Measurements from ENCODE around the gene ACTL8. TPM values are rescaled to one million over a fixed set of nuclear protein-coding genes. Genes with fewer than 3 reads are reported as not detected.
A peak's percentile ranks its signal among the peaks of the same experiment; 100 is the strongest.

The ACTL8 gene
- total RNA-seq, 3 donors from 2014 or later, result not detected

DNA sequence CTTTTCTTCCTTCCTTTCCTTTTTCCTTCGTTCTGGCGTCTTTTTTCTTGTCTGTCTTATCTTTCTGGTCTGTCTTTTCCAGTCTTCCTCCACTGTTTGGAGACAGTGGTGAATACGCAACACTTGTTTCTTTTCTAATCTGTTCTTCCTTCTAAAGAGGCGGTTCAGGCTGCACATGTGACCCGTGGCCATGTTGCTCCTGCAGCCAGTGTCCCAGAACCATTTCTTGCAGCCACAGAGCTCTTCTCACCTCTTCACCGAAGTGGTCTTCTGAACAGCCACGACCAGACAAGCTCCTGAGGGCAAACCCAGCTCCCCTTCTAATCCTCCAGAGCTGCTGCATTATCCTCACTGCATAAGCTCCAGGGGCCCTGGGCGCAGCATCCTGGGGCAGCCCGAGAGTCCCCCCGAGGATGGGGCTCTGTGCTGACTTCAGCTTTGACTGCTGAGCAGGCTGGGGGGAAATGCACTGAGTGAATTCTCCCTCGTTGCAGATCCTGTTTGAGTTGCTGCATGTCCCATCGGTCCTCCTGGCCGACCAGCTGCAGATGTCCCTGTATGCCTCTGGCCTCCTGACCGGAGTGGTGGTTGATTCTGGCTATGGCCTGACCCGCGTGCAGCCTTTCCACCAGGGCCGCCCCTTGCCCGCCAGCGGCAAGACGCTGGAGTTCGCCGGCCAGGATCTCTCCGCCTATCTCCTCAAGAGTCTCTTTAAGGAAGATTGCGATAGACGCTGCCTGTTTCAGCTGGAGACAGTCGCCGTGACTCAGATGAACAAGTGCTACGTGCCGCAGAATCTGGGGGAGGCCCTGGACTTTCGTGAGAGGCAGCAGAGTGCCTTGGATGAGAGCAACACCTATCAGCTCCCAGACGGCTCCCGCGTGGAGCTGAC, 70.4 kb downstream of the ACTL8 start:
- H3K27me3 ChIP-seq, result peaks cover 0 to 39% of the 10 kb centered on the region in 2 donors
- DNase-seq (ENCODE audit: low spot score in 2 of 2), result no peak
- intact Hi-C loops (cut with DNase I; ENCODE audit: low total_unique reads), result no loop called here

DNA sequence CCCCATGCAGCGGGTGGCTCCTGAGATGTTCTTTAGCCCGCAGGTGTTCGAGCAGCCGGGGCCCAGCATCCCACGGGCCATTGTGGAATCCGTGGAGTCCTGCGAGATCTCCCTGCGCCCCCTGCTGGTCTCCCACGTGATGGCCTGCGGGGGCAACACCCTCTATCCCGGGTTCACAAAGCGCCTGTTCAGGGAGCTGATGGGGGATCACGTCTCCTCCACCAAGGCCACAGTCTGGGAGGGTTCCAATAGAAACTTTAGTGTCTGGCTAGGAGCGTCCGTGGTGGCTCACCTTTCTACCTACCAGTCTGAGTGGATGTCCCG, 71.0 kb downstream of the ACTL8 start:
- no peak for DNase-seq (ENCODE audit: low spot score in 2 of 2)
- Histone ChIP-seq H3K36me3 (no peaks in the 10 kb centered on the region), H3K4me1 (no peaks in the 10 kb centered on the region), H3K27ac (no peak overlapping the region), H3K9me3 (no peaks in the 10 kb centered on the region), H3K4me3 (no peak overlapping the region), H3K27me3 (peaks cover 0 to 41% of the 10 kb centered on the region in 2 donors)
- intact Hi-C loops (cut with DNase I; ENCODE audit: low total_unique reads), result no loop called here
- TF ChIP-seq POLR2A (IDR thresholded peaks at IDR 0.05) (no peak), POLR2AphosphoS5 (IDR thresholded peaks at IDR 0.05) (no peak)
- TF ChIP-seq, protein P1, sequence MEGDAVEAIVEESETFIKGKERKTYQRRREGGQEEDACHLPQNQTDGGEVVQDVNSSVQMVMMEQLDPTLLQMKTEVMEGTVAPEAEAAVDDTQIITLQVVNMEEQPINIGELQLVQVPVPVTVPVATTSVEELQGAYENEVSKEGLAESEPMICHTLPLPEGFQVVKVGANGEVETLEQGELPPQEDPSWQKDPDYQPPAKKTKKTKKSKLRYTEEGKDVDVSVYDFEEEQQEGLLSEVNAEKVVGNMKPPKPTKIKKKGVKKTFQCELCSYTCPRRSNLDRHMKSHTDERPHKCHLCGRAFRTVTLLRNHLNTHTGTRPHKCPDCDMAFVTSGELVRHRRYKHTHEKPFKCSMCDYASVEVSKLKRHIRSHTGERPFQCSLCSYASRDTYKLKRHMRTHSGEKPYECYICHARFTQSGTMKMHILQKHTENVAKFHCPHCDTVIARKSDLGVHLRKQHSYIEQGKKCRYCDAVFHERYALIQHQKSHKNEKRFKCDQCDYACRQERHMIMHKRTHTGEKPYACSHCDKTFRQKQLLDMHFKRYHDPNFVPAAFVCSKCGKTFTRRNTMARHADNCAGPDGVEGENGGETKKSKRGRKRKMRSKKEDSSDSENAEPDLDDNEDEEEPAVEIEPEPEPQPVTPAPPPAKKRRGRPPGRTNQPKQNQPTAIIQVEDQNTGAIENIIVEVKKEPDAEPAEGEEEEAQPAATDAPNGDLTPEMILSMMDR (IDR thresholded peaks at IDR 0.05), result peak in 1 of 3 donors; percentile 14

More for the DNA sequence above, 70.4 kb downstream of the ACTL8 start:
- no peak for TF ChIP-seq POLR2A (IDR thresholded peaks at IDR 0.05)
- TF ChIP-seq, protein P1 (IDR thresholded peaks at IDR 0.05), result no peak
- no peak for TF ChIP-seq POLR2AphosphoS5 (IDR thresholded peaks at IDR 0.05)
- Histone ChIP-seq H3K4me1 (no peaks in the 10 kb centered on the region), H3K9me3 (no peaks in the 10 kb centered on the region), H3K27ac (no peak overlapping the region), H3K36me3 (no peaks in the 10 kb centered on the region), H3K4me3 (no peak overlapping the region)

DNA sequence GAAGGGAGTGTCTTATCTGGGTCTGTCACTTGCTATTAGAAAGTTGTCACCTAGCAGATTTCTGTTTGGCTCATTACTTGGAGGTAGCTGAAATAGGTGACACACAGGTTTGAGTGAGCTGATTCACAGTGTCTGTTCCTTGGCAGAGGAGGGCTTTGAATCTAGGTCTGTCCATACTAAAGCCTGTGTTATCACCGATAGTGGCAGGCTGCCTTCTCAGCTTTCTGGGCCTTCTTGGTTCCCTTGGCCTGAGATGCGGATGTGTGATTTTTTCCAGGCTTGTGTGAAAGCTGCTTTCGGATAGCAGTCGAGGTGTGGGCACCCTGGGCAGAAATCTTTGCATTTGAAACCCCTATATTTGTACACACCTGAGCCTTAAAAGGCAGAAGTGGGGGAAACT, 73.9 kb downstream of the ACTL8 start:
- Histone ChIP-seq H3K9me3 (no peaks in the 10 kb centered on the region), H3K36me3 (no peaks in the 10 kb centered on the region), H3K4me1 (no peaks in the 10 kb centered on the region), H3K27ac (no peak overlapping the region), H3K27me3 (peaks cover 0 to 43% of the 10 kb centered on the region in 2 donors), H3K4me3 (no peak overlapping the region)
- no peak for TF ChIP-seq POLR2A (IDR thresholded peaks at IDR 0.05)
- TF ChIP-seq, protein P1 (IDR thresholded peaks at IDR 0.05), result no peak
- no peak for TF ChIP-seq POLR2AphosphoS5 (IDR thresholded peaks at IDR 0.05)
- intact Hi-C loops (cut with DNase I; ENCODE audit: low total_unique reads), result no loop called here
- no peak for DNase-seq (ENCODE audit: low spot score in 2 of 2)

DNA sequence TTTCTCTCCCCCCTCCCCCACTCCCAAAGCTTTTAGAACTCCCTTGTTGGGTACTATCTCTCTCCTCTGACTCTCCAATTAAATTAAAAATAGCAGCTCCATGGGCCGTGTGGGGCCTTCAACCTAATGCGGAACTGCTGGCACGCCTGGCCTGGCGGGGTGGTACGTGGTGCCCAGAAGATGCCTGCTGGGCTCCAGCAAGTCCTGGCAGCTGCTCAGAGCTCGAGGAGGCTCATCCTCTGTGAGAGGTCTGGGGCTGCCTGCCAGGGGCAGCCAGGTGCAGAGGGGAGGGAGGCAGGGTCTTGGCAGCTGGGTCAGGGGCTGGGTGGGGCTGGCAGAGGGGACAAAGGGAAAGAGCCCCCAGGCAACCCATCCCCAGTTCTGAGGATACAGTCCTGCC, 74.4 kb downstream of the ACTL8 start:
- DNase-seq (ENCODE audit: low spot score in 2 of 2), result peak in 1 of 2 donors; percentile 19
- Histone ChIP-seq H3K4me3 (no peak overlapping the region), H3K27me3 (peaks cover 0 to 43% of the 10 kb centered on the region in 2 donors), H3K27ac (no peak overlapping the region), H3K36me3 (no peaks in the 10 kb centered on the region), H3K4me1 (no peaks in the 10 kb centered on the region), H3K9me3 (no peaks in the 10 kb centered on the region)
- intact Hi-C loops (cut with DNase I; ENCODE audit: low total_unique reads), result no loop called here
- TF ChIP-seq POLR2AphosphoS5 (IDR thresholded peaks at IDR 0.05), result no peak
- TF ChIP-seq, protein P1 (IDR thresholded peaks at IDR 0.05), result no peak
- no peak for TF ChIP-seq POLR2A (IDR thresholded peaks at IDR 0.05)

DNA sequence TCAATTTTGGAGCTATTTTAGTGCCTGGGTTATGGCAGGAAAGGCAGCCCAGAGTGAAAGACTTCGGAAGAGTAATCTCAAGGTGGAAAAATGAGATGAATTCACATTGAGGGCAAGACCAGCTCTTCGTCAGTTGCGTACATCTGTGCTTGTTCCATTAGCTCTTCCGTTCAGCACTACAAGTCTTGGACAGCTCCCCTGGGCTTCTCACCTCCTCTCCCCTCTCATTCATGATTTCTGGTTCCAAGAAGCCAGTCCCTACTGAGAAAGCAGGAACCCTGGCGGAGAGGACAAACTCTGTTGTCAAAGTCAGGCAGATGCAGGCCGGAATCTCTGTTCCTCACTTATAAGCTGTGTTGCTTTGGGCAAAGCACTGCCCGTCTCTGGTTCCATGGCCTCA, 76.5 kb downstream of the ACTL8 start:
- Histone ChIP-seq H3K36me3 (no peaks in the 10 kb centered on the region), H3K4me3 (no peak overlapping the region), H3K9me3 (no peaks in the 10 kb centered on the region), H3K27ac (no peak overlapping the region), H3K27me3 (peaks cover 0 to 34% of the 10 kb centered on the region in 2 donors), H3K4me1 (no peaks in the 10 kb centered on the region)
- no peak for TF ChIP-seq POLR2A (IDR thresholded peaks at IDR 0.05)
- no peak for DNase-seq (ENCODE audit: low spot score in 2 of 2)
- intact Hi-C loops (cut with DNase I; ENCODE audit: low total_unique reads), result loop anchor here (5.0 kb wide), 1 partner anchor 1266 kb away; no protein-coding TSS in a partner anchor
